Left renal pelvis (tissue), 4 donors: ENCODE measurements around the gene DDX49. TPM values are rescaled to one million over a fixed set of nuclear protein-coding genes. Genes with fewer than 3 reads are reported as not detected.
"Not testable (repeated sequence)": the region's sequence is repeated elsewhere in the genome, so short reads cannot be mapped to it uniquely, and the experiment has no call there.

Experiments
- DNase-seq, 4 donors: peaks; one replicate each; pipeline ENCODE4 v3.0.0-alpha.2; 2013; ENCODE audit warnings: low read depth in 4 of 4, low spot score in 3 of 4
- polyA plus RNA-seq, 4 donors: library from polyadenylated mRNA; unstranded; fragments of 120-200 nt; gene quantifications; one replicate each; pipeline ENCODE4 v1.2.1, GENCODE V29; 2013; ENCODE audit not compliant: insufficient read length in 4 of 4

The DDX49 gene
- polyA plus RNA-seq, 4 donors, result 33.4 to 51.5 (median 41.4) TPM

DNA sequence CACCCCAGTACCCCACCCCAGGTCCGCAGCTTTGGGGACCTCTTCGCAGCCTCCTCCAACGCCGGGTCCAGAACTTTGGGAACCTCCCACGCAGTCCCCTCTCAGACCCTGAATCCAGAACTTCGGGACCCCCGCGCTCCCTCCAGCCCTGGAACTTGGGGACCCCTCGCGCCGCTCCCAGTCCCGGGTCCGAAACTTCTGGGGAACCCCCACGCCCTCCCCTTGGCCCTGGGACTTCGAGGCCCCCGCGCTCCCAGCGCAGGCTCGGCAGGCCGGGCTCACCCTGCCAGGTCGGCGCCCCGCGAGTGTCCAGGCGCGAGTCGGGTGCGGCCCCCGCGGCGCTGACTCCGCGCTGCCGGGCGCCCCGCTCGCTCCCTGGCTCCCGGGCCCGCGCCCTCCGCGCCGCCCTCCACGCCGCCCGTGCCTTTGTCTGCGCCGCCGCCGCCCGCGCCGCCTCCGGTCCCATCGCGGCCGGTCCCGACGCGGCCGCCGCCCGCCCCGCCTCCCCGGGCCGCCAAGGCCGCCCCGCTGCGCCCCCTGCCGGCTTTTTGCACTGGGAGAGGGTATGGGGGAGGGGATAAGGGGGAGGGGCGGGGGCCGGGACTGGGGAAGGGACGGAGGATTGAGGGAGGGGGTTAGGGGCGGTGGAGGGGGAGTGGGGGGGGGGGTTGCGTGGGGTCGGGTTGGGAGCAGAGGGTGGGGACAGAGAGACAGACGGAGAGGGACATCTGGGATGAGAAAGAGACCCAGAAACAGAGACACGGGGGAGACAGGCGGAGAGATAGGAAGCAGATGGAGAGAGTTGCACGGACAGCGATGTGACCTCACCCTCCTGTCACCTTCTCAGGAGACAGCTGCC lies 21.5 kb downstream of the DDX49 start, which contains the start of gene HOMER3:
Gene HOMER3, minus strand, starts transcription at position 449 of the 859 bp plus-strand sequence. CDS start 2,235 bp downstream, outside the sequence.
- peak in 2 of 4 donors; percentile 55 to 61 for DNase-seq

DNA sequence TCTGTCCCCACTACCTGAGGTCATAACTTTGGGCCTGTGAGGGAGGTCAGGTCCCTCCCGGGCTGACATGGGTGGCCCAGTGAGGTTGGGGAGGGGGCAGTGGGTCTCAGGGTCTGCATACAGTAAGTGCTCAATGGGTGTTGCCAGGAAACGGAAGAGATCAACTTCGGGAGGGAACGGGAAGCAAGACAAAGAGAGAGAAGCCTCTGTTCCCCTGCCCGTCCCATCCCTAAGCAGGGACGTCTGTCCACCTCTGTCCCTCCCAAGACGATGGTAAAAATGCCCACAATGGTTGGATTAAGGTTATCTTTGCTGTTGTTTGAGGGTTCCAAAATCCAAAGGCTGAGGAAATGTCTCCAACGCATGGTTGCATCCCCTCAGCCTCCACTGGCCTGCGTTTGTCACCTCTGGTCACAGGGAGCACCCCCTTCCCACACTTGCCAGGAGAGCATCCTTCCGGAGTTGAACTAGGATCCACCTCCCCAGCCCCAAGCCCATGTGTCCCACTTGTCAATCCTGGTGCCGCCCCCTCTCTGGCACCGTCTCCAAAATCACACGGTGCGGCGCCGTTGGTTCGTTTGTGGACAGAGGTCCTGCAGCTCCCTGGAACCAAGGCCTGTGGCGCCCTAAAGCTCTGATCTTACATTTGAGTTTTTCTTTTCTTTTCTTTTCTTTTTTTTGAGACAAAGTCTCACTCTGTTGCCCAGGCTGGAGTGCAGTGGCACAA lies 22.3 kb downstream of the DDX49 start:
- DNase-seq, result no peak

DNA sequence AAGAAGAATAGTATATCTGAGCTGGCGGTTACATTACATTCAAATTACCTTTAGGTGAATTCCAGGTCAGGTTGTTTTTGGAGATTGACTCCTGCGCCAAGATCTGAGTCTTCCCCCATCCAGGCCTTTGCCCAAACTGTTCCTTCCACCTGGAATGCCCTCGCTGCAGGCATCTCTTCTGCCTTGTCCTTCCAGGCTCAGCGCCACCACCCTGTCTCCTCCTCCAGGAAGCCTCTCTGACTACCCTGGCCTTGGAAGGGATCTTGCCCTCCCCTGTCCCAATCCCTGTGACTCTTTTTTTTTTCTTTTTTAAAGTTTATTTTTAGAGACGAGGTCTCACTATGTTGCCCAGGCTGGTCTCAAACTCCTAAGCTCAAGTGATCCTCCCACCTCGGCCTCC lies 23.2 kb downstream of the DDX49 start:
- DNase-seq, result no peak

DNA sequence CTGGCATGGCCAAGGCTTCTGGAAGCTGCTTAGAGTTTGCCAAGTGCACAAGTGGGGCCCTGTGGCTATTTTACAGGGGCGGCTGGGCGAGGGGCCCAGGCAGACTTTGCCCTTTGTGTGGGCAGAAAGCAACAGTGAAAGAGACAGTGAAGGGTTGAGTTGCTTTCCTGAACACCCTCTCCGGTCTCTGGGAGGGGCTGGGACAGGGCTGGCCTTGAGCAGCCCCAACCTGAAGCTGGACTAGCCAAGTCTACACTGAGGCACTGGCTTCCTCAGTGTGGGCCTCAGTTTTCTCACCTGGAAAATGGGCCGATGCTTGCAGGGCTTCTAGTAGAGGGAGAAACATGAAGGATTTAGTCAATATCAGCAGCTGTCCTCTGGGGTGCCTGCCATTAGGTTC lies 23.9 kb downstream of the DDX49 start:
- no peak for DNase-seq

DNA sequence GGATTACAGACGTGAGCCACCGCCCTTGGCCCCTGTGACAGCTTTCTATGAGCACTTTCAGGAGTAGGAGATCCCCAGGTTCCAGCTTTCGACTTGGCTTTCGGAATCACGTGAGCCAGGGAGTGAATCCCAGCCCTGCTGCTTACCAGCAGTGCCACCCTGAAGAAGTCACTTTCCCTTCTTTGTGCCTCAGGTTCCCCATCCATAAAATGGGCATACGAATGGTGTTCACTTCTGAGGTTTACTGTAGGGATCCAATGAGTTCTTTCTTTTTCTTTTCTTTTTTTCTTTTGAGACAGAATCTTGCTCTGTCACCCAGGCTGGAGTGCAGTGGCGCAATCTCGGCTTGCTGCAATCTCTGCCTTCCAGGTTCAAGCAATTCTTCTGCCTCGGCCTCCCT lies 25.8 kb downstream of the DDX49 start:
- no peak for DNase-seq

DNA sequence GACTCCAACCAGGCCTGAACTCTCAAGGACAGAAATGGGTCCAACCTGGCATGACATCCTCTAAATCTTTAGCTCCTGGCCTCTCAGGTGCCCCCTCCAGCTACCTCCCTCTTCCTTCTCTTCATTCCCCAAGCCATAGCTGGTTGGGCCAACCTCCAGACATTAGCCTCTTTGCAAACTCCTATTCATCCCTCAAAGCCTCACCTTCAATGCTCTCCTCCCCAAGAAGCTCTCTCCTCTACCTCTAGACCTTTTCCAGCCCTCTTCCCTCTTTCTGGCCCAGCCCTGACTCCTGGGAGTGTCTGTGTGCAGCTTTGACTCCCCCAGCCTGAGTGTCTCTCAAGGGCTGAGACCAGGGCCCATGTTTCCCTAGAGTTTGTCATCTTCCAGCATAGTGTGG lies 26.8 kb downstream of the DDX49 start:
- no peak for DNase-seq

DNA sequence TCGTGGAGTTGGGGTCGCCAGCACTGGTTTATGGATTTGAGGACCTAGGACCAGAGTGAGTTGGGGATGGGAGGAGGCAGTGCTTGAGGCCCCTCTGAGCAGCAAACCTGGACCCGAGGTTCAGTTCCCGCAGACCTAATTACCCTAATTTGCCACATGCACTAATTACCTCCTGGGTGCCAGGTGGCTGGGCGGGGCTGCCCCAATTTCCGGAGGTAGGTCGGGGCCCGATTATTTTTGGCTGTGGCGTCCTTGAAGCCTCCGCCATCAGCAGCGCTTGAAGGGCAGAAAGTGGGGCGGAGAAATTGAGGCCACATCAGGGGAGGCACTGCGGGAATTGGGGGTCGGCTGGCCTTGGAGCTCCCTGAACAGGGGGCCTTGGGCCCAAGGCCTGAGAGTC lies 27.4 kb downstream of the DDX49 start:
- DNase-seq, result no peak

DNA sequence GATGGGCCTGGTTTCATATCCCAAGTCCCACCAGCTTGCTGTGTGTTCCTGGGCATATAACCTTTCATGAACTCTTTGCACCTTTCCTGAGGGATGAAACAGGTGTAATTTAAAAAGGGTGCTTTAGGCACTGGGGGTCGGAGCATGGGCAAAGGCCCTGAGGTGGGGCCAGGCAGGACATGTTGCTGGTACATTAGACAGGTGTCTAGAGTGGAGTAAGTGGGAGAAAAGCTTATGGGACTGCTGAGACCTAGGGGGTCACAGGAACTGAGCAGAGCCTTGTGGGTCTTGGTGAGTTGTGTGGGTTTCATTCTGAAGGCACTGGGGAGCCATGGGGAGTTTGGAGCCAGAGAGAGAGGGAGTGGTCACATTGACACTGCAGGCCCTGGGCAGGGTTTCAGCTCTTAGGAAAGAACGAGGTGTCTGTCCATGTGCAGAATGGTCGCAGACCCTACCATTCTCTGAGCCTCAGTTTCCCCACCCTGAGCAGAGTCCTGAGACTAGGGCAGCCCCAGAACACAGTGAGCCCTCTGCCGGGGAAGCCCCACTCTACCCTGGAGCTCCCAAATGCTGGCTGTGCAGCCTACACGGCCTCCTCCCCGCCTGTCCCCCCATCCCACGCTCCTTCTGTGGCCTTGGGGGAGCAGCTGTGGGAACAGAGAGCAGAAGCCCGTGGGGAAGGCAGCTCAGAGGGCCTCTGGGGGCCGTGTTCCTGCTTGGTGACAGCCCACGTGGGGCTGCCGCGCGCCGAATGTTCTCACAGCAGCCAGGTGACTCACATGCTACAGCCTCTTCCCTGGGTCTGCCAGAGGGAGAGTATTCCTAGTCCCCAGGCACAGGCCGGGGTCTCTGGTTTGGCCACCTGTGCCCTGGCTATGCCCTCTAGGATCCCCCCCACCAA lies 28.8 kb downstream of the DDX49 start:
- no peak for DNase-seq

DNA sequence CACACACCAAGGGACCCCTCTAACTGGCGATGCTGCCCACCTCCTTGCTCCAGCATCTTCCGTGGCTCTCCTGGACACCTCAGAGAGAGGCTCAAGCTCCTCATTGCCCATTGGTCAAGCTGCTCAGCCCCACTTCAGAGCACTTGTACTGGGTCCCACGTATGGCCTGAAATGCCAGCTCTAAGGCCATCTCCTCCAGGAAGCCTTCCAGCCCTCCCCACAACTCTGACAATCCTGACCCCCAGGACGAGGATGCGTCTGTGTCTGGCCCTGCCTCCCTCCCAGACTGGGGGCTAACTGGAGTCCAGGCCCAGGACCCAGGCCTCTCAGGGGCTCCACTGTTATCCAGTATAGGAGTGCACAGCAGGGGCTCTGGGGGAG lies 29.5 kb downstream of the DDX49 start:
- no peak for DNase-seq

DNA sequence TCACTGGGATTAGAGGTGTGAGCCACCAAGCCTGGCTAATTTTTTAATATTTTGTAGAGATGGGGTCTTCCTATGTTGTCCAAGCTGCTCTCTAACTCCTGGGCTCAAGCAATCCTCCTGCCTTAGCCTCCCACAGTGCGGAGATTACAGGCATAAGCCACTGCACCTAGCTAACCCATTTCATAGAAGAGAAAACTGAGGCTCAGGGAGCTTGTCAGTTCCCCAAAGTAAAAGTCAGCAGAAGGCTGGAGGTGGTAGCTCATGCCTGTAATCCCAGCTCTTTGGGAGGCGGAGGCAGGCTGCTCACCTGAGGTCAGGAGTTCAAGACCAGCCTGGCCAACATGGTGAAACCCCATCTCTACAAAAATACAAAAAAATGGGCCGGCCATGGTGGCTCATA lies 30.3 kb downstream of the DDX49 start:
- DNase-seq, result no peak

DNA sequence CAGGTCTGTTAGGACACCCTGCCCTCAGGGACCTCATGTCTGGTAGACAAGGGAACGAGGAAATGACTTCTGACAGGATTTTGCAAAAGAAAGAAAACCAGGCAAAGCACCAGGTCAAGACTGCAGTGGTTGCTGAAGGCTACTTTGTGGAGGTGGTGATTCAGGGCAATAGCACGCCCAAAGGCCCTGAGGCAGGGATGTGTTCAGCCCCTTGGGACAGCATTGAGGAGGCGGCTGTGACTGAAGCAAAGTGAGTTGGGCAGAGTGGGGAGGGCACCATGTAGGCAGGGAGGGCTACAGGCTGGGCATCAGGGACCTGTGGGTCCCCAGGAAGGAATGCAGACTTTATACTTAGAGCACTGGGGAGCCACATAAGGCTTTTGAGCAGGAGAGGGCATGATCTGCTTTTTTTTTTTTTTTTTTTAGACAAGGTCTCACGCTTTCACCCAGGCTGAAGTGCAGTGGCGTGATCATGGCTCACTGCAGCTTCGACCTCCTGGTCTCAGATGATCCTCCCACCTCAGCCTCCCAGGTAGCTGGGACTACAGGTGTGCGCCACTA lies 32.3 kb downstream of the DDX49 start:
- no peak for DNase-seq

DNA sequence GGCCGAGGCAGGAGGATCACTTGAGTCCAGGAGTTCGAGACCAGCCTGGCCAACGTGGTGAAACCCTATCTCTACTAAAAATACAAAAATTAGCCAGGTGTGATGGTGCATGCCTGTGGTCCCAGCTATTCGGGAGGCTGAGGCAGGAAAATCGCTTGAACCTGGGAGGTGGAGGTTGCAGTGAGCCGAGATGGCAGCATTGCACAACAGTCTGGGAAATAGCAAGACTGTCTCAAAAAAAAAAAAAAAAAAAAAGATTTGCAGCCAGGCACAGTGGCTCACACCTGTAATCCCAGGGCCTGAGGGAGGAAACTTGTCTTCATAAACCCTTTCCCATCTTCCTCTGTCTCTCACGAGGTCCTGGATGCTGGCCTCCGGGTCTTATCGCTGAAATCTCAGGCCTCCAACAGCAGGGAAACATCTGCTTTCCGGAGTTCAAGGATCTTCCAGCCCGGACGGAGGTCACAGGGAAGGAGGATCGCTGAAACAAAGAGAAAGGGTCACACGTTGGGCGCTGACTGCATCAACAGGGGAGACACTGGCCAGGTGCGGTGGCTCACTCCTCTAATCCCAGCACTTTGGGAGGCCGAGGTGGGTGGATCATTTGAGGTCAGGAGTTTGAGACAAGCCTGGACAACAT lies 33.0 kb downstream of the DDX49 start:
- not testable (repeated sequence) for DNase-seq

DNA sequence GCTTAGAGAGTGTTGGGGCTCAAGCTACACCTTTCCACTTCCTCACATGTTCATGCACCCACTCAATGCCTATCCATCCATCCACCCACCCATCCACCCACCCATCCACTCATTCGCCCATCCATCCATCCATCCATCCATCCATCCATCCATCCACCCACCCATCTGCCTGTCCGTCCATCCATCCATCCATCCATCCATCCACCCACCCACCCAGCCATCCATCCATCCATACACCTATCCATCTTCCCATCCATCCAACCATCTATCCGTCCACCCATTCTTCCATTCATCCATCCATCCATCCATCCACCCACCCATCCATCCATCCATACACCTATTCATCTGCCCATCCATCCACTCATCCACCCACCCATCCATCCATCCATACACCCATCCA lies 34.6 kb downstream of the DDX49 start:
- DNase-seq, result no peak

DNA sequence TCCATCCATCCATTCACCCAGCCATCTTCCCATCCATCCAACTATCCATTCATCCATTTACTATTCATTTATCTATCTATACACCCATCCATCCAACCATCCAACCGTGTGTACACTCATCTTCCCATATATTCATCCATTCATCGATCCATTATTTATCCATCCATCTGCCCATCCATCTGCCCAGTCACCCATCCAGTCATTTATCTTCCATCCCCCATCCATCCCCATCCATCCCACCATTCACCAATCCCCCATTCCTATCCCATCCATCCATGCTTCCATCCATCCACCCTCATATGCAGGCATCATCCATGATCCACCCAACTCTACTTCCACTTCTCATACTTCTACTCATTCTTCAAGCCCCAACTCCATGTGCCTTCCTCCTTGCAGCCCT lies 35.5 kb downstream of the DDX49 start:
- DNase-seq, result no peak

DNA sequence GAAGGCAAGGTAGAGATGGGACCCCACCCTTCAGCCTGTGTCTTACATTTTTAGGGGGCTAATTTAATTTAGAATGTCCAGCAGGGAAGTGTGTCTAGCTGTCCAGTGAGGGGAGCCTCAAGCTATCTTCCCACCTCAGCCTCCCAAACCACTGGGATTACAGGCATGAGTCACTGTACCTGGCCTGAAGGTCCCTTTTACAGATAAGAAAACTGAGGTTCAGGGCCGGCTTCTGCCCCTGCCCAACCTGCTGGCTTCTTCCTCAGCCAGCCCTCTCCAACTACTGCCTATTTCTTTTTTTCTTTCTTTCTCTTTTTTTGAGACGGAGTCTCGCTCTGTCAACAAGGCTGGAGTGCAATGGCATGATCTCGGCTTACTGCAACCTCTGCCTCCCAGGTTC lies 40.9 kb downstream of the DDX49 start:
- no peak for DNase-seq

DNA sequence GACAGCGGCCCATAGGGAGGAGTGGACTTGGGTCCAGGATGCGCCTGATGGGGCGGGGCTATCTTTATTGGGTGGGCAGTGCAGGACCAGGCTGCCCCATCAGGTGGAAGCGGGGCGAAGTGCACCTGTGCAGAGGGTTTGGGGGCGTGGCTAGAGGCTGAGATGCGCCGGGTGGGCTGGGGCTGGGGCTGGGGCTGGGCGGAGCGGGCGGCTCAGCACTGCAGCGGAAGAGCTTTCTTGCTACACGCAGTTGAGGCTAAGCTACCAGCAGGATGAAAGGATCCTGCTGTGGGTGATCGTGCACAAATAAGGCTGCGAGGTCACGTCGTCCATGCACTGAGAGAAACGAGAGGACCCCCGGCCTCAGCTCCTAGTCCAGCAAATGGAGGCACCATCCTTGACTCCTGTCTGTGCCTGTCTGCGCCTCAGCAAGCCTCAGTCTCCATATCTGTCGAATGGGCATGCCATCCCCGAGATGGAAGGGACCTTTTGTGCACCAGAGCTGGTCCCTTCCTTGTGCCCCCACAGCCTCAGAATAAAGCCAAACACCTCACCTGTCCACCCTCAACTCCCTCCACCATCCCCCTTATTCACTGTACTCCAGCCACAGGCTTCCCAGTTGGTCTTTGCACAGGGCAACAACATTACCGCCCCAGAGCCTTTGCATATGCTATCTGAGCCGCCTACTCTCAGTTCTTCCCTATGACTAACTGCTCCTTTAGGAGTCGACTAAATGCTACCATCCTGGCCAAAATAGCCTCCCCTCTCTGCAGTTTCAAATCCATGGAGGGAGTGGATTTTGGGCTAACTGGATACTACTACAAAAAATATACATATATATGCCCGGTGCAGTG lies 42.5 kb downstream of the DDX49 start:
- DNase-seq, result no peak

DNA sequence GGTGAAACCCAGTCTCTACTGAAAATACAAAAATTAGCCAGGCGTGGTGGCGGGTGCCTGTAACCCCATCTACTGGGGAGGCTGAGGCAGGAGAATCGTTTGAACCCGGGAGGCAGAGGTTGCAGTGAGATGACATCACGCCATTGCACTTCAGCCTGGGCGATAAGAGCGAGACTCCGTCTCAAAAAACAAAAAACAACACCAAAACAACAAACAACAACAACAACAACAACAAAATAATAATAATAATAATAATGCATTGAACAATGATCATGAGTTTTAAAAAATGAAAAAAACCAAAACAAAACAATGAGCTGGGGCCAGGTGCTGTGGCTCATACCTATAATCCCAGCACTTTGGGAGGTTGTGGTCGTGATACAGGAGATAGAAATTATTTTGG lies 44.6 kb downstream of the DDX49 start:
- DNase-seq, result no peak

DNA sequence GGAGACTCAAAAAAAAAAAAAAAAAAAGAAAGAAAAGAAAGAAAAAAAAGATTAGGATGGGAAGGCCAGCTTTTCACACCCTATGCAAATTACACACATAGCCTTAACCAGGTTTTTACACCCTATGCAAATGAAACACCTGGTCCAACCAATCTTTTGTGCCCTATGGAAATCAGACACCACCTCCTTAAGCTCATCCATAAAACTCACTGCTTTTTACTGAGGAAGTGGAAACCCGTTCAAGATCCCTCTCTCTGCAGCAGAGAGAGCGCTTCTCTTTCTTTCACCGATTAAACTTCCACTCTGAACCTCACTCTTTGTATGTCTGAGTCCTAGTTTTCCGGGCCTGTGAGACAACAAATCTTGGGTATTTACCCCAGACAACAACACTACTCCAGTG lies 46.8 kb downstream of the DDX49 start:
- DNase-seq, result no peak
